ENCODE data around the gene LMOD1.
"Not testable (repeated sequence)": the region's sequence is repeated elsewhere in the genome, so short reads cannot be mapped to it uniquely, and the experiment has no call there.

Gene LMOD1

DNA sequence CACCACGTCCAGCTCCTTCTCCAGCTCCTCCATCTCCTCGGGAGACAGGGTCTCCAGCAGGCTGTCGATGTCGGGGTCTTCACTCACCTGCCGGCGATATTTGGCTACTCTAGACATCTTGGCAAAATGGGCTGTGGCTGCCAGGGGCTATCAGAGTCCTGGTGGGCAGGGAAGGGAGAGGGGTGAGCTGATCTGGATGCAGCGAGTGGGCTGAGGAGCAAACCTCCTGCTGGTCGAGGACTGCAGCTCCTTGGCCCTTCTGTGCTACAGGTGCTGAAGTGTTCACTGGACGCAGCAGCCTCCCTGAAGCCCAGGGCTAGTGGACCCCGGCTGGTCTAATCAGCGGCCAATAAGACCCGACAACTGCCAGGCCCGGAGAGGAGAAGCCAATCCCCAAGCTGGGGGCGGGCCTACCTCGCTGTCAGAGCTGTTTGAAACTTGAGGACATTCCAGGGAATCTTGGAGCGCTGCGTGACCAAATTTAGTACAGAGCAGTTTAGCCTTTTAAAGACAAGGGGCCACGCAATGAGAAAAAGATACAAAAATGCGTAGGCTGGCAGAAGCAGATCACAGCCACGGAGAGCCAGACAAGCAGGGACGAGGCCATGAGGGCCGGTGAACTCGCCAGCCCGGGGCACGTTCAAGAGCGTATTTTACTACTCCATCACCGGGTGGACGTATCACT, at the start of gene LMOD1:
TSS of gene LMOD1 (minus strand) at position 325 of the 685 bp plus-strand sequence. CDS start at position 117, 208 bp downstream.
- FAIRE-seq: no peak

DNA sequence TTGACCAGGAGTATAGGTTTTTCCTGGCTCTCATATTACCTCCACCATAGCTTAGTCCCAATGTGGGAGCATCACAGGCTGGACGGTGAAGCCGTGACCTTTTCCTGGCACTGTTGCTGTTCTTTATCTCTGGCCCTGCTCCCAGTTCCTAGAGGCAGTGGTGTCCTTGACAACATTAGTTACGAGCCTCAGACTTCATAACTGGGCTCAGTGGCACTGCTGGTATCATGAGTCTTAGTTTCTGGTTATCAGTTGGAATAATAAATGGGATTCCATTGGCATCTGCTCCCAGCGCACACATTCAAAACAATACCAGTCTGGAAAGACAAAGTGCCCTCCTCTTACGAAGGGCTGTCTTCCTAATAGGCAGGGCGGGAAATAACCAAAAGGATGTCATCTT, 44.1 kb upstream of the LMOD1 start:
- no peak for FAIRE-seq

GRCh38 chr1:201989354-201990128, 43.2 kb upstream of the LMOD1 start:
- FAIRE-seq: no peak

DNA sequence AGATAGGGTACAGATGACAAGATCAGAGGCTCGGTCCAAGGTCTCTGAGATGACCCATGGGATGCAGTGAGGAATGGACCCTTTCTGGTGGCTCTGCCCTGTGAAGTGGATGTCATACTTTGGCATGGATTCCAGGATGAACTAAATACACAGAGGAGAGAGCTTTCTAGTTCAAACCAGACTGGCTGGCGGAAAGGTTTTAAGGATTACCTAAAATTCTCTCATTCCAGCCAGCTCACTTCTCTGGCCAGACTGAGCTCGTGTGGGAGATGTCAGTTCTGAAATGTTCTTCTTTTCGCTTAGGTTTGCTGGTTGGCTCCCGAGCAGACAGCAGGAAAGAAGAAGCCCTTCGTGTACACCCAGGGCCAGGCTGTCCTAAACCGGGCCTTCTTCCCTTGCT, 42.3 kb upstream of the LMOD1 start:
- no peak for FAIRE-seq

DNA sequence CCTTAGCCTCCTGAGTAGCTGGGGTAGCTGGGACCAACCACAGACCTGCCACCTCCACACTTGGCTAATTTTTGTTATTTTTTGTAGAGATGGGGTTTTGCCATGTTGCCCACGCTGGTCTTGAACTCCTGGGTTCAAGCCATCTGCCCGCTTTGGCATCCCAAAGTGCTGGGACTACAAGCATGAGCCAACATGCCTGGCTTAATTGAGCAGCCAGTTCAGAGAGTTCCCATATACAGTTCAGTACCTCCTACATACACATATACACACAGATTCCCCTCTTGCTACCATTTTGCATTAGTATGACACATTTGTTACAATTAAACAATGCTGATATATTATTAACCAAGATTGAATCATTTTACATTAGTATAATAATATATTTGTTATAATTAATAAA, 39.0 kb upstream of the LMOD1 start:
- FAIRE-seq: no peak

GRCh38 chr1:201984446-201984845, 38.1 kb upstream of the LMOD1 start:
- FAIRE-seq: no peak

GRCh38 chr1:201983380-201983805, 37.0 kb upstream of the LMOD1 start:
- no peak for FAIRE-seq

DNA sequence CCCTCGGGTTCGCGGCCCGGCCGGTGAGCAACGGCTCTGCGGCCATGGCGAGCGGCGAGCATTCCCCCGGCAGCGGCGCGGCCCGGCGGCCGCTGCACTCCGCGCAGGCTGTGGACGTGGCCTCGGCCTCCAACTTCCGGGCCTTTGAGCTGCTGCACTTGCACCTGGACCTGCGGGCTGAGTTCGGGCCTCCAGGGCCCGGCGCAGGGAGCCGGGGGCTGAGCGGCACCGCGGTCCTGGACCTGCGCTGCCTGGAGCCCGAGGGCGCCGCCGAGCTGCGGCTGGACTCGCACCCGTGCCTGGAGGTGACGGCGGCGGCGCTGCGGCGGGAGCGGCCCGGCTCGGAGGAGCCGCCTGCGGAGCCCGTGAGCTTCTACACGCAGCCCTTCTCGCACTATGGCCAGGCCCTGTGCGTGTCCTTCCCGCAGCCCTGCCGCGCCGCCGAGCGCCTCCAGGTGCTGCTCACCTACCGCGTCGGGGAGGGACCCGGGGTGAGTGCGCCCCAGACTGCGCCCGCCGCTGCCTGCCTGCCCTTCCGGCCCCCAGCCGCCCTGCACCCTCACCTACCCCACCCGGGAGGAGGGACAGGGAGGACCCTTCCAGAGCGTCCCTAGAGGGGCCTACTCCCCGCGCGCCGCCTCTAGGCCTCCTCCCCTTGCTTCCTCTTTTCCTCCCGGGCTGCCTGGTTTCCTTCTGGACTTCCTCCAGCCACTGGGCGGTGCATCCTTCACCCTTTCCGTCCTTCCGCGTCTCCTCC, 36.5 kb upstream of the LMOD1 start, which contains the start of gene RNPEP:
TSS of gene RNPEP (plus strand) at position 26 of the 757 bp plus-strand sequence. CDS start at position 45, 19 bp downstream.
- no peak for FAIRE-seq

DNA sequence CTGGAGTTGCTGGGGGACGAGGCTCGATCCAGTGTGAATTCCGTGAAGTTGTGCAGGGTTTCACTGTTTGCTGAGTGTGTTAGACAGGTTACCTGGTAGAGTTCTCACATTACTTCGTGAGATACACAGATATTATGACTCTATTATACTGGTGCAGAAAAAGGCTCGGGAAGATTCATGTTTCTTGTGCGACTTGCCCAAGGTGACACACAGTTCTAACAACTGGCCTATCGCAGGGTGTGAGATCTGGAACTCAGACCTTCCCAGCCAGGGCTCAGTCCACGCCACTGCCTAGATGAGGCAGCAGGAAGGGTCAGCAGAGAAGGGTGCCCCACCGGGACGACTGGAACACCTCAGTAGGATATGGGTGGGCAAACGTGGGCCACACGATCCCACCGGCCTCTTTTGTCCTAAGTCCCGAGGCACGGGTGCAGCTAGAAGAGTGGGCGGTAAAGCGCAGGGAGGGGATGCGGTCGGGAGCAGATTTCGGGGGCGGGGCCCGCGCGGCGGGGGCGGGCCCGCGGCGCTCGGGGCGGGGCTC, 35.8 kb upstream of the LMOD1 start:
- FAIRE-seq: no peak

GRCh38 chr1:201970334-201971159, 24.2 kb upstream of the LMOD1 start:
- no peak for FAIRE-seq

DNA sequence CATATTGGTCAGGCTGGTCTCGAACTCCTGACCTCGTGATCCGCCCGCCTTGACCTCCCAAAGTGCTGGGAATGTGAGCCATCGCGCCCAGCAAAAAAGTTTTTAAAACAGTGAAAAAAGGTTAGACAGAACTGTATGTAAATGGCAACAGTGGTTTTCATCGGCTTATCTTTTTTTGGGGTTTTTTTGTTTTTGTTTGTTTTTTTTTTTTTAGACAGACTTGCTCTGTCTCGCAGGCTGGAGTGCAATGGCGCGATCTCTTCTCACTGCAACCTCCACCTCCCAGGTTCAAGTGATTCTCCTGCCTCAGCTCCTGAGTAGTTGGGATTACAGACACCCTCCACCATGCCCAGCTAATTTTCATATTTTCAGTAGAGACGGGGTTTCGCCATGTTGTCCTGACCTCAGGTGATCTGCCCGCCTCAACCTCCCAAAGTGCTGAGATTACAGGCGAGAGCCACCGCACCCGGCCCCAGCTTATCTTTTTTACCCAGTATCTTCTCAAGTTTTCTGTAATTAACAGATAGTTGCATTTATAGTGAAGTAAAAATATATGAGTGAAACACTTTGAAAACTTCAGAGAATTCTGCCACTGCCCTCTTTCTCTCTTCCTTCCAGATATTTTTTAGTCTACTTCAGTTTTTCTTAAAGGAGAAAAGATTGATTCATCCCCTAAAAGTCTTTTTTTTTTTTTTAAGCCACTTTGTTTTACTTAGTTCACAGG, 22.0 kb upstream of the LMOD1 start:
- FAIRE-seq: no peak

DNA sequence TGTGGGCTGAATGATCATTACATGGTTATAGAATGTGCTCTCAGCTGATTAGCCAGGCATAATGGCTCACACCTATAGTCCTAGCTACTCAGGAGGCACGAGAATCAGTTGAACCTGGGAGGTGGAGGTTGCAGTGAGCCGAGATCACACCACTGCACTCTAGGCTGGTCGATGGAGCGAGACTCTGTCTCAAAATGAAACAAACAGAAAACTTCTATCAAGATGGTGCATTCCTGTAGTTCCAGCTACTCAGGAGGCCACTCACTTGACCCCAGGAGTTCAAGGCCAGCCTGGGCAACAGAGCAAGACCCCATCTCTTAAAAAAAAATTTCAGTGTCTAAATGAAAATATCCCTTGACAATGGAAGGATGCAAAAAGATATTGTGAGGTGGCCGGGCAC, 19.8 kb upstream of the LMOD1 start:
- FAIRE-seq: no peak

GRCh38 chr1:201964261-201964660, 17.9 kb upstream of the LMOD1 start:
- no peak for FAIRE-seq

DNA sequence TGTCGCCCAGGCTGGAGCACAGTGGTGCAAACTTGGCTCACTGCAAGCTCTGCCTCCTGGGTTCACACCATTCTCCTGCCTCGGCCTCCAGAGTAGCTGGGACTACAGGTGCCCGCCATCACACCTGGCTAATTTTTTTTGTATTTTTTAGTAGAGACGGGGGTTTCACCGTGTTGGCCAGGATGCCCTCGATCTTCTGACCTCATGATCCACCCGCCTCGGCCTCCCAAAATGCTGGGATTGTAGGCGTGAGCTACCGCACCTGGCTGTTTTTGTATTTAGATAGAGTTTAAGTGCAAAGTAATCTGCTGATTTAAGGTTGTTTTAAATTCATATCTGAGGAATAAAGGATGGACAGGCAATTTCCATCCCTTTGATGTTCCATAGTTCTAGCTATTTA, 16.0 kb upstream of the LMOD1 start:
- not testable (repeated sequence) for FAIRE-seq

DNA sequence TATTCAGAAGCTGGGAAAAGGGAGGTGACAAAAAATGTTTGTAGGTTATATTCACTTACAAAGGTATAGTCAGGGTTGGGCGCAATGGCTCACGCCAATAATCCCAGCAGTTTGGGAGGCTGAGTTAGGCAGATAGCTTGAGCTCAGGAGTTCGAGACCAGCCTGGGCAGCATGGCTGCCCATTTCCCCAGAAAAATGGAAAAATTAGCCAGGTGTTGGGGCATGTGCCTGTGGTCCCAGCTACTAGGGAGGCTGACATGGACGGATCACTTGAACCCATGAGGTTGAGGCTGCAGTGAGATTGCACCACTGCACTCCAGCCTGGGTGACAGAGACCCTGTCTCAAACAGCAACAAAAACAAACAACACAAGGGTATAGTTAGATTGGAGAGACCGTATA, 12.0 kb upstream of the LMOD1 start:
- FAIRE-seq: no peak

- FAIRE-seq: no peak
Measured at GRCh38 chr1:201955729-201956143, 9.4 kb upstream of the LMOD1 start.

DNA sequence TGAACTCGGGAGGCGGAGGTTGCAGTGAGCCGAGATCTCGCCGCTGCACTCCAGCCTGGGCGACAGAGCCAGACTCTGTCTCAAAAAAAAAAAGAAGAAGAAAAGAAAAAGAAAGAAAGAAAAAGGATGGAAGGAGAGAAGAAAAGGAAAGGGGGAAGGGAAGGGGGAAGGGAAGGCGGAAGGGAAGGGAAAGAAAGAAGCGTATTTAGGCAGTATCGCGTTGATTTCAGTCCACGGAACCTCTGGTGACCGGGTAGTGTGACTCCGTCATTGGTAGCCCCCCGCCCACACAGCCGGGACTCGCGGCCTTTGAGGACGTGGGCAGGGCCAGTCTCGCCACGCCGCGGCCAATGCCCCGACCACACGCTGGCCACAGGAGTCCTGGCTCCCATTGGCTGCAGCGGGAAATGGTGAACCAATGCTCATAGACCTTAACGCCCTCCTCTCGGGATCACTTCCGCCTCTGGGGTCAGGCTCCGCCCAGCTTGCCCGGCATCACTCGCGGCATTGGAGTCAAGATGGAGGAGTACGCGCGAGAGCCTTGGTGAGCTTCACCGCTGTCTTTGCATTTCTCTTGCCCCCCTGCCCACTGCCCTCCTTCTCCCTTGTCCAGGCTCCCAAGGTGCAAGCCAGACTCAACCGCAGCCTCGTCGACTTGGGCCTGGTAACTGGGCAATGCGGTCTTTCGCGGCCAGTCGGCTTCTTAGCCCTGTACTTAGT, 8.8 kb upstream of the LMOD1 start, which contains the start of gene TIMM17A:
TSS of gene TIMM17A (plus strand) at position 495 of the 720 bp plus-strand sequence. CDS start at position 519, 24 bp downstream.
- FAIRE-seq: peak; percentile 97

GRCh38 chr1:201954263-201955008, 8.1 kb upstream of the LMOD1 start:
- no peak for FAIRE-seq

DNA sequence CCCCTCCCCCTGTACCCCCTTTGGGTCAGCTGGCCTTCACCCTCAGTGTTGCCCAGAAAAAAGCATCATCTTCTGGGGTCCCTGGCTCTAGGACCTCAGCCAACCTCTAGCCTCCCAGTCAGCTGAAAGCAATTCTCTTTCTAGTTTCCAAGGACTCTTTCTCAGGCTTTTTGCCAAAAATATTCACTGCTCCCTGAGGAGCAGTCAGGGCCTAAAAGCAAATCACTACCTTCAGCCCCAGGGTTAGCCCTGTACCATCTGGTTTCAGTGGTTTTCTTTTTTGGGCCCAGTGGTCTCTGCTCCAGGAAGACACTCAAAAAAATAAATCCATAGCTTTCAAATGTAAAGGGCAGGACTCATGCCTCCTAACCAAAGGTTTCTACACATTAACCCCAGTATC, 3.1 kb upstream of the LMOD1 start:
- FAIRE-seq: no peak

- FAIRE-seq: no peak
Measured at GRCh38 chr1:201947697-201948008, 1.3 kb upstream of the LMOD1 start.
